Muscle of back (tissue), 11 donors: ENCODE data around the gene SLC36A1. TPM values are rescaled to one million over a fixed set of nuclear protein-coding genes. Genes with fewer than 3 reads are reported as not detected.

ENCODE experiments used
- DNase-seq, 3 donors: peaks; one replicate each; pipeline versions ENCODE4 v3.0.0 to v3.0.0-alpha.2; 2013
- polyA plus RNA-seq, 10 donors: library from polyadenylated mRNA; unstranded; fragments of 120-200 nt; gene quantifications; one replicate each; pipeline ENCODE4 v1.2.1, GENCODE V29; 2013; ENCODE audit not compliant: insufficient read length in 10 of 10

Gene SLC36A1
- polyA plus RNA-seq, 10 donors: 9.1 to 25.2 (median 17.7) TPM

- DNase-seq: no peak
Measured at GRCh38 chr5:151531581-151531980, 84.2 kb downstream of the SLC36A1 start.

GRCh38 chr5:151532416-151532815, 85.0 kb downstream of the SLC36A1 start:
- DNase-seq: no peak

GRCh38 chr5:151534350-151534749, 86.9 kb downstream of the SLC36A1 start:
- DNase-seq: no peak

- no peak for DNase-seq
Measured at GRCh38 chr5:151537044-151537443, 89.6 kb downstream of the SLC36A1 start.

- DNase-seq: no peak
Measured at GRCh38 chr5:151541571-151541970, 94.2 kb downstream of the SLC36A1 start.

Other genes starting within 250 kb of the SLC36A1 start
- 100 to 1,000 TPM in 1 of 10 donors, 10 to 100 TPM in 9; 30.9 to 101 (median 75.1) TPM for gene CCDC69, start 223.5 kb upstream of the SLC36A1 start, polyA plus RNA-seq
- 10 to 100 TPM; 18.1 to 30.5 (median 21.6) TPM for gene GM2A, start 194.4 kb upstream of the SLC36A1 start, polyA plus RNA-seq
- not detected for gene SLC36A3, start 143.8 kb upstream of the SLC36A1 start, polyA plus RNA-seq
- 1 to 10 TPM in 1 of 10 donors, under 1 TPM in 7, not detected in 2; 0.04 to 1.1 (median 0.15) TPM for gene SLC36A2, start 100.0 kb upstream of the SLC36A1 start, polyA plus RNA-seq
- 1 to 10 TPM in 3 of 10 donors, under 1 TPM in 7; 0.29 to 6.6 (median 0.58) TPM for gene FAT2, start 143.7 kb downstream of the SLC36A1 start, polyA plus RNA-seq
- gene SPARC, start 239.3 kb downstream of the SLC36A1 start, polyA plus RNA-seq: 1,000 to 10,000 TPM; 4,023 to 6,316 (median 5,074) TPM